K562 (cell line): ENCODE measurements around the gene TNNT1. TPM values are rescaled to one million over a fixed set of nuclear protein-coding genes. Genes with fewer than 3 reads are reported as not detected.
A peak's percentile ranks its signal among the peaks of the same experiment; 100 is the strongest.

ENCODE experiments used
- ARID3A ChIP-seq: IDR thresholded peaks from 2 replicates; pipeline ENCODE4 v1.6.1; 2012; ENCODE audit warnings: low read depth, low read length, improper control_type of control experiment, borderline replicate concordance
- CBFA2T2 ChIP-seq: fragments of 450-650 bp; conservative IDR thresholded peaks from 2 replicates; pipeline ENCODE4 v1.6.1; 2017; ENCODE audit warnings: mild to moderate bottlenecking
- CTCF ChIP-seq, 3 experiments: IDR thresholded peaks in 2 of 3; conservative IDR thresholded peaks in 1 of 3; 2 replicates each; pipeline ENCODE4 v1.5.1; 2011 to 2012; ENCODE audit warnings: low read length in 3 of 3, mild to moderate bottlenecking in 3 of 3, control low read depth in 2 of 3, improper control_type of control experiment in 1 of 3, inconsistent platforms in 1 of 3, low read depth in 1 of 3, mixed read lengths in 1 of 3, moderate library complexity in 1 of 3; ENCODE audit not compliant: insufficient read depth in 2 of 3
- CXXC5 ChIP-seq: fragments of 250-450 bp; sonication (Bioruptor Pico); IDR thresholded peaks from 2 replicates; pipeline ENCODE4 v1.8.0; 2022; ENCODE audit warnings: inconsistent platforms, mild to moderate bottlenecking, moderate library complexity
- ELK1 ChIP-seq: sonication (generic); formaldehyde crosslinking; IDR thresholded peaks from 2 replicates; pipeline ENCODE4 v1.8.1; 2022; ENCODE audit warnings: missing genetic modification reagents
- FOXM1 ChIP-seq, 2 experiments: fragments of 450-650 bp in 1 of 2; sonication (generic) in 1 of 2; formaldehyde crosslinking in 1 of 2; IDR thresholded peaks; 2 replicates each; pipeline versions ENCODE4 v1.6.1 to v1.9.0; 2017 to 2022; ENCODE audit warnings: low read depth in 2 of 2, mild to moderate bottlenecking in 2 of 2, missing genetic modification reagents in 1 of 2, moderate library complexity in 1 of 2
- HEY1 ChIP-seq: fragments of 250-450 bp; sonication (Bioruptor Pico); IDR thresholded peaks from 2 replicates; pipeline ENCODE4 v1.5.0; 2020; ENCODE audit warnings: mild to moderate bottlenecking, moderate library complexity, borderline replicate concordance
- HMBOX1 ChIP-seq: sonication (generic); IDR thresholded peaks from 2 replicates; pipeline ENCODE4 v1.6.1; 2016
- HSF4 ChIP-seq: fragments of 250-450 bp; sonication (Bioruptor Pico); IDR thresholded peaks from 2 replicates; pipeline ENCODE4 v2.1.2; 2022; ENCODE audit warnings: mild to moderate bottlenecking, moderate library complexity, borderline replicate concordance
- KAT2B ChIP-seq: IDR thresholded peaks from one replicate; pipeline ENCODE4 v1.6.1; 2012; ENCODE audit warnings: low read depth, mild to moderate bottlenecking, control low read depth, inconsistent platforms, low read length, moderate library complexity
- KHSRP ChIP-seq: fragments of 450-650 bp; IDR thresholded peaks from 2 replicates; pipeline ENCODE4 v1.6.1; 2017
- LEF1 ChIP-seq: fragments of 450-650 bp; IDR thresholded peaks from 2 replicates; pipeline ENCODE4 v1.6.1; 2016; ENCODE audit warnings: mild to moderate bottlenecking
- MAFG ChIP-seq: fragments of 450-650 bp; conservative IDR thresholded peaks from 2 replicates; pipeline ENCODE4 v1.6.1; 2016; ENCODE audit warnings: missing genetic modification characterization, missing compliant biosample characterization
- MTA3 ChIP-seq: fragments of 450-650 bp; formaldehyde crosslinking; IDR thresholded peaks from 2 replicates; pipeline ENCODE4 v1.6.1; 2017; ENCODE audit warnings: mild to moderate bottlenecking, borderline replicate concordance
- NFE2 ChIP-seq: IDR thresholded peaks from 2 replicates; pipeline ENCODE4 v1.6.1; 2014; ENCODE audit warnings: antibody characterized with exemption, low read depth
- PCBP1 ChIP-seq: fragments of 200-400 bp; formaldehyde crosslinking; IDR thresholded peaks from 2 replicates; pipeline ENCODE4 v1.6.1; 2018; ENCODE audit warnings: mild to moderate bottlenecking, low read depth, low read length; ENCODE audit not compliant: poor library complexity, severe bottlenecking
- PYGO2 ChIP-seq: fragments of 450-650 bp; IDR thresholded peaks from 2 replicates; pipeline ENCODE4 v1.6.1; 2016; ENCODE audit warnings: mild to moderate bottlenecking, missing genetic modification characterization, moderate library complexity, missing compliant biosample characterization
- RFX1 ChIP-seq: fragments of 450-650 bp; IDR thresholded peaks from 2 replicates; pipeline ENCODE4 v1.6.1; 2016; ENCODE audit warnings: mild to moderate bottlenecking, moderate library complexity
- SMARCC2 ChIP-seq: fragments of 450-650 bp; IDR thresholded peaks from 2 replicates; pipeline ENCODE4 v1.6.1; 2017; ENCODE audit warnings: antibody characterized with exemption, moderate library complexity, mild to moderate bottlenecking, low read depth
- ZFX ChIP-seq: sonication (generic); formaldehyde crosslinking; IDR thresholded peaks from 2 replicates; pipeline ENCODE4 v1.8.0; 2022; ENCODE audit warnings: mild to moderate bottlenecking, missing genetic modification reagents, moderate library complexity
- ZNF133 ChIP-seq: fragments of 250-450 bp; sonication (Bioruptor Pico); IDR thresholded peaks from 2 replicates; pipeline ENCODE4 v1.4.0; 2020; ENCODE audit warnings: mild to moderate bottlenecking
- ZNF184 ChIP-seq: sonication (generic); formaldehyde crosslinking; IDR thresholded peaks from 2 replicates; pipeline ENCODE4 v1.5.0; 2020; ENCODE audit warnings: missing genetic modification reagents
- ZNF212 ChIP-seq: fragments of 450-650 bp; formaldehyde crosslinking; IDR thresholded peaks from 2 replicates; pipeline ENCODE4 v1.4.0; 2020; ENCODE audit warnings: mild to moderate bottlenecking
- ZNF232 ChIP-seq: sonication (generic); formaldehyde crosslinking; IDR thresholded peaks from 2 replicates; pipeline ENCODE4 v1.8.0; 2022; ENCODE audit warnings: mild to moderate bottlenecking, missing genetic modification reagents
- ZNF778 ChIP-seq: fragments of 450-650 bp; formaldehyde crosslinking; IDR thresholded peaks from 2 replicates; pipeline ENCODE4 v1.4.0; 2020; ENCODE audit warnings: mild to moderate bottlenecking, moderate library complexity
- polyA plus RNA-seq, 8 experiments: library from polyadenylated mRNA; depleted of rRNA in 4 of 8; stranded (reverse) in 5 of 8; unstranded in 3 of 8; fragments of >200 nt; fragmentation: Nextera tagmentation in 2 of 8; fragmentation: Illumina TruSeq in 1 of 8; extraction: Ambion mirVana in 2 of 8; extraction: Trizol in 1 of 8; gene quantifications; 2 replicates each; pipeline versions ENCODE4 v1.2.1 to v1.2.3, GENCODE V29; 2011 to 2014; ENCODE audit warnings: inconsistent platforms in 1 of 8, missing spikeins in 1 of 8
- total RNA-seq, 7 experiments: library from RNA; depleted of rRNA in 6 of 7; stranded (reverse); fragments of >200 nt in 6 of 7; fragmentation: Illumina TruSeq in 2 of 7; extraction: Trizol in 2 of 7; gene quantifications; 2 replicates each; pipeline versions ENCODE4 v1.2.1 to v1.2.3, GENCODE V29; 2011 to 2021; ENCODE audit warnings: low replicate concordance in 1 of 7

The TNNT1 gene
- total and polyA plus RNA-seq, 9 of the 15 experiments (the other 6 are each of a cell fraction or from before 2014, with no cell fraction given), result 31.8 to 390 (median 227) TPM

GRCh38 chr19:55117663-55118391, 31.2 kb downstream of the TNNT1 start (continued):
- no peak for TF ChIP-seq ELK1 (CRISPR knock-in tag)
- TF ChIP-seq NFE2, result peak; percentile 54
- TF ChIP-seq CTCF (IDR thresholded peaks at IDR 0.05 in 2 of 3, conservative IDR thresholded peaks at IDR 0.05 in 1 of 3; ENCODE audit: insufficient read depth in 2 of 3, low read depth in 1 of 3, low read length in 3 of 3), result 0 out of 6 replicates have a peak, but pooled peaks of 1 of the 3 experiments have one; percentile 4
- no peak for TF ChIP-seq HMBOX1
- no peak for TF ChIP-seq PCBP1
- no peak for TF ChIP-seq KAT2B
- TF ChIP-seq LEF1, result no peak
- 0 out of 2 replicates have a peak, but pooled peaks have one; percentile 49 for TF ChIP-seq SMARCC2
- no peak for TF ChIP-seq MAFG (tag)
- TF ChIP-seq KHSRP, result no peak
- TF ChIP-seq HEY1 (CRISPR knock-in tag), result no peak
- no peak for TF ChIP-seq CBFA2T2
- TF ChIP-seq ZFX, result peak; percentile 86
- TF ChIP-seq MTA3, result no peak
- TF ChIP-seq RFX1, result no peak
- no peak for TF ChIP-seq PYGO2
- TF ChIP-seq ZNF133 (CRISPR knock-in tag), result no peak
- peak; percentile 72 for TF ChIP-seq CXXC5
- no peak for TF ChIP-seq ZNF184 (CRISPR knock-in tag)
- no peak for TF ChIP-seq ZNF778 (CRISPR knock-in tag)
- TF ChIP-seq ZNF212 (CRISPR knock-in tag), result no peak
- no peak for TF ChIP-seq ZNF232
- no peak for TF ChIP-seq HSF4 (CRISPR knock-in tag)
- no peak for TF ChIP-seq ARID3A
- no peak for TF ChIP-seq FOXM1 (IDR thresholded peaks at IDR 0.05; ENCODE audit: low read depth)
- no peak for TF ChIP-seq FOXM1 (CRISPR knock-in tag; IDR thresholded peaks at IDR 0.05; ENCODE audit: low read depth)
